C4-2B (cell line): Measurements from ENCODE around the gene SLITRK2.

ENCODE experiments used
- CTCF ChIP-seq: fragments of 450-650 bp; conservative IDR thresholded peaks from 2 replicates; pipeline ENCODE4 v1.5.1; 2017; ENCODE audit warnings: mild to moderate bottlenecking
- ZFX ChIP-seq: fragments of 450-650 bp; IDR thresholded peaks from 2 replicates; pipeline ENCODE4 v1.6.1; 2017

- no peak for TF ChIP-seq CTCF
- TF ChIP-seq ZFX = no peak
Measured at GRCh38 chrX:145840531-145840930, 22.9 kb downstream of the SLITRK2 start.
